NK-92 treated with Interleukin-12 subunit alpha and Interleukin-12 subunit beta, amount 100 ng/mL, for 24 hours (cell line): Measurements from ENCODE around the gene PER2.
"Not testable (repeated sequence)": the region's sequence is repeated elsewhere in the genome, so short reads cannot be mapped to it uniquely, and the experiment has no call there.

Experiments used
- DNase-seq: peaks from one replicate; lab custom pipeline; 2025; lab: John Stamatoyannopoulos, UW

Gene PER2

GRCh38 chr2:238313289-238313990 is 25.0 kb upstream of the PER2 start:
- DNase-seq: no peak

GRCh38 chr2:238310721-238311120 is 22.3 kb upstream of the PER2 start:
- DNase-seq: not testable (repeated sequence)

- no peak for DNase-seq
Observed at GRCh38 chr2:238308177-238308576, 19.8 kb upstream of the PER2 start.

- DNase-seq: no peak
Observed at GRCh38 chr2:238306672-238306998, 18.2 kb upstream of the PER2 start.

- no peak for DNase-seq
Observed at GRCh38 chr2:238305965-238306671, 17.7 kb upstream of the PER2 start.

- no peak for DNase-seq
Observed at GRCh38 chr2:238305092-238305862, 16.9 kb upstream of the PER2 start.

- no peak for DNase-seq
Observed at GRCh38 chr2:238304116-238304515, 15.7 kb upstream of the PER2 start.

GRCh38 chr2:238302751-238303150 is 14.3 kb upstream of the PER2 start:
- no peak for DNase-seq

- DNase-seq: no peak
Observed at GRCh38 chr2:238302087-238302486, 13.7 kb upstream of the PER2 start.

GRCh38 chr2:238299803-238300202 is 11.4 kb upstream of the PER2 start:
- no peak for DNase-seq

GRCh38 chr2:238296638-238297457 is 8.4 kb upstream of the PER2 start:
- DNase-seq: no peak

- no peak for DNase-seq
Observed at GRCh38 chr2:238295144-238296112, 7.0 kb upstream of the PER2 start.

GRCh38 chr2:238294393-238295143 is 6.2 kb upstream of the PER2 start:
- DNase-seq: no peak

GRCh38 chr2:238294046-238294392 is 5.6 kb upstream of the PER2 start:
- DNase-seq: no peak

GRCh38 chr2:238291550-238292281 is 3.3 kb upstream of the PER2 start:
- DNase-seq: no peak

GRCh38 chr2:238290715-238291549 is 2.5 kb upstream of the PER2 start:
- no peak for DNase-seq

- peak; percentile 71 for DNase-seq
Observed at GRCh38 chr2:238290091-238290509, 1.7 kb upstream of the PER2 start.

GRCh38 chr2:238289574-238289973 is 1.2 kb upstream of the PER2 start:
- DNase-seq: no peak
